Measurements from ENCODE around the gene ZDHHC4. TPM values are rescaled to one million over a fixed set of nuclear protein-coding genes. Genes with fewer than 3 reads are reported as not detected.

Gene ZDHHC4
- total and polyA plus RNA-seq, 10 of the 15 experiments (the other 5 are each of a cell fraction or from before 2014, with no cell fraction given), result 30.6 to 74.3 (median 35.8) TPM

DNA sequence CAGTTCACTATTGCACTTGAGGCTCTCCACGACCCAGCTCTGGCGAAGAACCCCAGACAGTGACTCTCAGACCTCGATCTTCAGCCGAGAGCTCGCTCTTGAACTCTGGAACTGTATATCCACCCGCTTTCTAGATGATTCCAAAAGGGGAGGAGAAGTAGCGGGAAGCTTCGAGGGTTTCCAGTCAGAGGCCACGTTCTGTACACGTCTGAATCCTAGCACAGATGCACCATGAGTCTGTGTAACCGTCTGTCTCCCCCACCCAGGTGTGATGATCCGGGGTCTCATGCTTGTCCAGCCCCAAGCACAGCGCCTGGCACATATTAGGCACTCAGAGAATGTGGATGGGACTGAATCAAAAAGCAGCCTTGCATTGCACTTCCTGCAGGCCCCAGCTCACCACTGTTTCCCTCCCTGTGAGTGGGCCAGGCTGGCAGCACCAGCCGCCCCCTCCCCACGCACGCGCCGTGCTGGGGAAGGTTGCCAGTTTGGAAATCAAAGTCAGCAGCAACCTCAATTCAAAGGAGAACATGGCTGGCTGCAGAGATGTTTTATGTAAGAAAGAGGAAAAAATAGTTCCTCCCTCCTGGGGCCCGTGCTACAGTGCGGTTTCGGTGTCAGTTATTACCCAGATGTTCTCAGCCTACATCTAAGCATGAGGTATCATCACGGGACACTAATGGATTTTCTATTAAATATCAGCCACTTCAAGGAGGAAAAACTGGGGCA, 31.7 kb upstream of the ZDHHC4 start:
- ChIA-PET POLR2A (no interaction called here), CTCF (interaction anchor here (0.8 kb wide), 1 partner anchor 30 kb away, joined by 3 read pairs; no protein-coding TSS in a partner anchor), RAD21 (ENCODE audit: unreplicated experiment) (no interaction called here), SMC1A (ENCODE audit: uncharacterized antibody, unreplicated experiment) (no interaction called here)
- in situ Hi-C loops (cut with MboI) (no loop called here), intact Hi-C loops (cut with micrococcal nuclease; ENCODE audit: unreplicated experiment) (no loop called here)
- no peak overlapping the region for H3K4me3 ChIP-seq
- H2AFZ ChIP-seq (ENCODE audit: control insufficient read depth, low read depth, low read length), result peak overlapping the region; percentile 37; the same call in 1 of the 2 replicates
- no peak for DNase-seq (ENCODE audit: low read depth, low spot score)
- FAIRE-seq, result no peak
- 28% methylated on average over 22 of the region's 22 CpGs for WGBS (ENCODE audit: insufficient coverage, insufficient replicate concordance, low lambda C conversion rate, missing lambda C conversion rate)
- H3K9ac ChIP-seq (ENCODE audit: control insufficient read depth, insufficient read depth, low read length), result no peak overlapping the region
- peaks cover 9% of the 10 kb centered on the region for H3K4me1 ChIP-seq (ENCODE audit: control insufficient read depth, insufficient read depth, low read length)
- no TSS peak for BruUV-seq (replicated peaks)
- no peak for ATAC-seq
- H3K36me3 ChIP-seq (ENCODE audit: control insufficient read depth in 2 of 2, insufficient read depth in 2 of 2, low read length in 1 of 2), result no peaks in the 10 kb centered on the region
- H3K9me3 ChIP-seq (replicated peaks; ENCODE audit: control insufficient read depth, insufficient read depth, low read length), result no peaks in the 10 kb centered on the region
- no peaks in the 10 kb centered on the region for H3K79me2 ChIP-seq (ENCODE audit: control insufficient read depth, insufficient read depth, low read length)
- H3K27ac ChIP-seq (ENCODE audit: control insufficient read depth, insufficient read depth), result no peak overlapping the region
- TF ChIP-seq TBL1XR1 (IDR thresholded peaks at IDR 0.05; ENCODE audit: low read depth, low read length) (no peak), RUNX3 (IDR thresholded peaks at IDR 0.05; ENCODE audit: low read length) (peak; percentile 52), BHLHE40 (IDR thresholded peaks at IDR 0.05; ENCODE audit: borderline replicate concordance in 1 of 2, low read depth in 2 of 2, low read length in 1 of 2) (peak in 1 of 2 experiments; percentile 63; a peak in 1 of 4 replicates), SREBF2 (IDR thresholded peaks at IDR 0.05; ENCODE audit: low read length) (no peak)
- H4K20me1 ChIP-seq (ENCODE audit: control insufficient read depth, insufficient read depth), result no peaks in the 10 kb centered on the region
- H3K27me3 ChIP-seq (replicated peaks in 1 of 2; ENCODE audit: control insufficient read depth in 2 of 2, insufficient read depth in 2 of 2, low read length in 1 of 2), result no peaks in the 10 kb centered on the region
- H3K4me2 ChIP-seq (ENCODE audit: control insufficient read depth, insufficient read depth), result peak overlapping the region; percentile 42

DNA sequence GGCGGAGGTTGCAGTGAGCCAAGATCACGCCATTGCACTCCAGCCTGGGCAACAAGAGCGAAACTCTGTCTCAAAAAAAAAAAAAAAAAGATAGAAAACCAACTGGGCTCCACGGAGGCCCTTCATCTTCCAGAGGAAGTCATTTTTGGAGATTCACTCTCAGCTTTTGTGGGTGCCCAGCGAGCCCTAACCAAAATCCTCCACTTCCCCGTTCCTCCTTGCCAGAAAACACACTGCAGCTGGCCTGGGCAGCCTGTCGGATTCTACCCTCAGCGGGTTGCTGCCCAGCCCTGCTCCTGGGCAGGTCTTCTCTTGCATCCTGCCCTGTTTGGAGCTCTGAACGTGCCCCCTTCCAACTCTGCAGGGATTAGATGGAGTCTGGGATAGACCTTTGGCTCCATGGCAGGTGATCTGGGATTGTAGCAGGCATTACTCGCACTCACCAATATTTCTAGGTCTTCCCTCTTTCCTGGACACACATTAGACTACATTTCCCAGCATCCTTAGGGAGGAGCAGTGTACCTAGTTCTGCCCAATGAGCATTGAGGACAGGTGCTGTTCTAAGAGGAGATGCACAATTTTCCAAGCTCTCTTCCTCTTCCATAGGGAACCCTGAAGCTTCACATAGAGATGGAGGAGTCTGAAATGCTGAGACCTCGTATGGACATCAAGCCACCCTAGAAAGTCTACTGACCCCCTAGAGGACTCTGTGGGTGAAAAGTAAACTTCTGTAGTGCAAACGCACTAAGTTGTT, 30.6 kb upstream of the ZDHHC4 start:
- FAIRE-seq, result no peak
- Histone ChIP-seq H3K27ac (ENCODE audit: control insufficient read depth, insufficient read depth) (no peak overlapping the region), H3K27me3 (replicated peaks in 1 of 2; ENCODE audit: control insufficient read depth in 2 of 2, insufficient read depth in 2 of 2, low read length in 1 of 2) (no peaks in the 10 kb centered on the region), H3K9me3 (replicated peaks; ENCODE audit: control insufficient read depth, insufficient read depth, low read length) (no peaks in the 10 kb centered on the region), H2AFZ (ENCODE audit: control insufficient read depth, low read depth, low read length) (no peak overlapping the region), H3K4me1 (ENCODE audit: control insufficient read depth, insufficient read depth, low read length) (peaks cover 9% of the 10 kb centered on the region), H3K4me2 (ENCODE audit: control insufficient read depth, insufficient read depth) (no peak overlapping the region), H3K4me3 (no peak overlapping the region), H3K79me2 (ENCODE audit: control insufficient read depth, insufficient read depth, low read length) (no peaks in the 10 kb centered on the region), H3K9ac (ENCODE audit: control insufficient read depth, insufficient read depth, low read length) (no peak overlapping the region), H4K20me1 (ENCODE audit: control insufficient read depth, insufficient read depth) (no peaks in the 10 kb centered on the region), H3K36me3 (ENCODE audit: control insufficient read depth in 2 of 2, insufficient read depth in 2 of 2, low read length in 1 of 2) (no peaks in the 10 kb centered on the region)
- 47% methylated on average over 11 of the region's 12 CpGs for WGBS (ENCODE audit: insufficient coverage, insufficient replicate concordance, low lambda C conversion rate, missing lambda C conversion rate)
- in situ Hi-C loops (cut with MboI) (no loop called here), intact Hi-C loops (cut with micrococcal nuclease; ENCODE audit: unreplicated experiment) (no loop called here)
- TF ChIP-seq POLR2AphosphoS5 (IDR thresholded peaks at IDR 0.05; ENCODE audit: low read length) (no peak), SIX5 (IDR thresholded peaks at IDR 0.05; ENCODE audit: low read depth, low read length, severe bottlenecking) (peak; percentile 46)
- no TSS peak for BruUV-seq (replicated peaks)
- RAD21 ChIA-PET (ENCODE audit: unreplicated experiment), result no interaction called here
- SMC1A ChIA-PET (ENCODE audit: uncharacterized antibody, unreplicated experiment), result no interaction called here
- DNase-seq (ENCODE audit: low read depth, low spot score), result no peak
- ATAC-seq, result no peak
- POLR2A ChIA-PET, result no interaction called here
- CTCF ChIA-PET, result interaction anchor here (0.6 to 1.1 kb wide), 2 partner anchors 13 to 29 kb away, joined by 3 read pairs; no protein-coding TSS in a partner anchor
